Left cardiac atrium (tissue), 4 donors: ENCODE measurements around the gene ELOF1. TPM values are rescaled to one million over a fixed set of nuclear protein-coding genes. Genes with fewer than 3 reads are reported as not detected.
A peak's percentile ranks its signal among the peaks of the same experiment; 100 is the strongest.

Experiments
- ATAC-seq, 2 donors: fragments of 200-7000 bp; cut with Tn5 transposase; one replicate each; pipeline ENCODE4 v1.9.1; 2020; ENCODE audit warnings: mild to moderate bottlenecking in 2 of 2, moderate library complexity in 2 of 2
- DNase-seq: peaks from one replicate; pipeline ENCODE4 v3.0.0-alpha.2; 2020
- intact Hi-C, 2 donors: fragments of 100-400 bp; cut with DNase I; formaldehyde crosslinking; loops; one replicate each; pipeline versions ENCODE4 v1.14.1 to v1.15.1; 2022 to 2023
- total RNA-seq, 2 donors: library from RNA; stranded (reverse); fragmentation: NEBNext Ultra II Directional; extraction: Animal tissue kit (Norgen Biotek cat#: 25700); gene quantifications; one replicate each; pipeline ENCODE4 v1.2.1, GENCODE V29; 2021
- donor health status: DM: no; HTN: yes; CAD: no.
- donor health status: DM: no; HTN: yes; CAD: no; lungs with severe emphysema.
- donor health status: DM: yes; HTN: yes; CAD: no.
- donor health status: Dilated cardiomyopathy.

The ELOF1 gene
- total RNA-seq, 2 donors from 2014 or later: 36.8 to 37.2 TPM

- ATAC-seq: no peak
- intact Hi-C loops: no loop called here
- DNase-seq: no peak
Measured at GRCh38 chr19:11540645-11541044, 18.4 kb downstream of the ELOF1 start.

GRCh38 chr19:11539495-11540365, 19.3 kb downstream of the ELOF1 start:
- intact Hi-C loops: no loop called here
- DNase-seq: peak; percentile 56
- ATAC-seq: peak; percentile 64 to 66

DNA sequence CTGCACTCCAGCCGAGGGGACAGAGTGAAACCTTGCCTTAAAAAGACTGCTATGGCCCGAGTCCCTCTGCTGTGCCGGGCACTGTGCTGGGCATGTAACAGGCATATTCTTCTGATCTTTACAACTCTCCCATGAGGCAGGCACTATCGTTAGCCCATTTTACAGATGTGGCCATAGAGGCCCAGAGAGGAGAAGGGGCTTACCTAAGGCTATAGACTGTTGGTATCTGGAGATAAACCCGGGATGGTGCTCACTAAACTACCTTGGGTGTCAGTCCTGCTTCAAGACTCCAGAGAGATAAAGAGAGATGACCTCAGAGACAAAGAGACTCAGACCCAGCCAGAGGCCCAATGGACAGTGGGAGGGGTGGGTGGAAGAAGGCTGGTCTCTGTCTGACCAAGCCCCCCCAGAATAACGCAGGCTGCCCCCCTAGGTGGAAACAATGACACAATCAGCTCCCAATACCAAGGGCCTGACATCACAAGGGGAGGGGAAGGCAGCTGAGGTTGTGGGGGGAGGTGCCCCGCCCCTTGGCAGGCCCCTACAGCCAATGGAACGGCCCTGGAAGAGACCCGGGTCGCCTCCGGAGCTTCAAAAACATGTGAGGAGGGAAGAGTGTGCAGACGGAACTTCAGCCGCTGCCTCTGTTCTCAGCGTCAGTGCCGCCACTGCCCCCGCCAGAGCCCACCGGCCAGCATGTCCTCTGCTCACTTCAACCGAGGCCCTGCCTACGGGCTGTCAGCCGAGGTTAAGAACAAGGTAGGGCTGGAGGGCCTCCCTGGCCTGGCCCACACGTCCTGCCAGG, 20.6 kb downstream of the ELOF1 start, which contains the start of gene CNN1:
Gene CNN1, plus strand, starts transcription at position 620 of the 805 bp plus-strand sequence. Its CDS starts 77 bp downstream, at position 697.
- intact Hi-C loops: no loop called here
- DNase-seq (peak; percentile 83), ATAC-seq (peak; percentile 56 to 78)

GRCh38 chr19:11535792-11536595, 23.0 kb downstream of the ELOF1 start:
- DNase-seq (peak; percentile 92), ATAC-seq (peak; percentile 81 to 89)
- intact Hi-C loops: no loop called here

DNA sequence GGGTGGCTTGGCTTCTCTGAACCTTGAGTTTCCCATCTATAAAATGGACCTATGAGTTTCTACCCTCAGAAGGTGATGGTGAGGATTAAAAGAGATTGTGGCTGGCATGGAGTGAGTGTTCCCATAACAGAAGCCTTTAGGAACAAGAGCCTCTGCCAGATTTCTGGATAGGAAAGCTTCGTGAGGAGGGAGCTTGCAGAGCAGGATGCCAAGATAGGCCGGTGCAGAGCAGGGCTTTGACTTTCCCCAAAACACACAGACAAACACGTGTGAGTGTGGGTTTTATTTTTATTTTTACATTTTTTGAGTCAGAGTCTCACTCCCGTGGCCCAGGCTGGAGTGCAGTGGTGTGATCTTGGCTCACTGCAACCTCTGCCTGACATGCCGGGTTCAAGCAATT, 24.1 kb downstream of the ELOF1 start:
- ATAC-seq: no peak
- DNase-seq: no peak
- intact Hi-C loops: no loop called here

- intact Hi-C loops: no loop called here
- DNase-seq: no peak
- ATAC-seq: no peak
Measured at GRCh38 chr19:11534538-11534937, 24.5 kb downstream of the ELOF1 start.

DNA sequence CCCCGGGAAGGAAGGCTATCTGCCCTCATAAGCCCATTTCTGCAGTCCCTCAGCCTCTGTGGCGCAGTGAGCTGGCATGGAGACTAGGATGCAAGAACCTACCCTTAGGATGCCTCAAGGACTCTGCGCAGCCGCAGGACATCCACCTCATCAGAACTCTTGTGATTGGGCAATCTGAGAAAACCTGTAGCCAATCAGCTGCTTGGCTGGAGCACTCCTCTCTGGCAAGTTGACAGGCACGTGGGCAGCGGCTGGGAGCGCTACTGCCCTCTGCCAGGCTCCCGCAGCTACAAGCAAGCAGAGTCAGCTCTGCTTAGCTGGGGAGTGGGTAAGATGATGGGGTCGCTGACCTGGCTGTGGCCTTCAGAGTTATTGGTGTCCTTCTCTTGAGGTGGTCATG, 28.6 kb downstream of the ELOF1 start:
- ATAC-seq: peak; percentile 48 to 49
- peak; percentile 84 for DNase-seq
- intact Hi-C loops: no loop called here

DNA sequence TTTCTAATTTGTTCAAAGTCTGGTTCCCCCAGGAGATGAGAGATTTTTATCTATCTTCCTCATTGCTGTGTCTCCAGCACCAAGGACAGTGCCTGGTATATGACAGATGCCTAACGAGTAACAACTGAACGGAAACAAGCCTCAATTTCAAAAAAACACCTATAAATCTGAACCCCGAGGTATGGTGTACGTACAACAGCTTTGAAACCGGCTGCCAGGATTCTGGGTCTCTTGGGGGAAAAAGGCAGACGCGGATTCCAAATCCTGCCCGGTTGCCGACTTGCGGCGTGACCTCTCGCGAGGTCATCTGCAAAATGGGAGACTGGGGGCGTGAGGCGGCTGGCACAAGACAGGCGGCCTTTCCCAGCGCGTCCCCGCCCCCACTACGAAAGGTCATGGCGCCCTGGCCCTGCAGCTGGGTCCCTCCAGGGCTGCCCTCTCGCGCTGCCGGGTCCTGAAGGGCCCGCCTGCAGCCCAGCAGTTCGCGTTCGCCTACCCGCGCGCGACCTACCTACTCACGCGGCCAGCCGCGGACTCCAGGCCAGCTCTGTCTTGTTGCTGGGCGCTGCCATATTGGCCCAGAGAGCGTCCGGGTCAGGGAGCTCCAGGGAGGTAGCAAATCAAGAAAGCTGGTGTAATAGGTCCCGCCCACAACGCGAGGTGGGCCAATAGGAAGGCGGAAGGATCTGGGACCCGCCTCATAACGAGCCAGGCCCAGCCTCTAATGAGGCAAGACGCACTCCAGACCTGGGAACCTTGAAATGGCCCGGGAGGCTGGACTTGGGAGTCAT, 30.3 kb downstream of the ELOF1 start, which contains the start of gene ECSIT:
Gene ECSIT, minus strand, starts transcription at position 584 of the 791 bp plus-strand sequence. CDS start 9,964 bp downstream, outside the sequence.
- peak; percentile 99 for ATAC-seq
- intact Hi-C loops: no loop called here

DNA sequence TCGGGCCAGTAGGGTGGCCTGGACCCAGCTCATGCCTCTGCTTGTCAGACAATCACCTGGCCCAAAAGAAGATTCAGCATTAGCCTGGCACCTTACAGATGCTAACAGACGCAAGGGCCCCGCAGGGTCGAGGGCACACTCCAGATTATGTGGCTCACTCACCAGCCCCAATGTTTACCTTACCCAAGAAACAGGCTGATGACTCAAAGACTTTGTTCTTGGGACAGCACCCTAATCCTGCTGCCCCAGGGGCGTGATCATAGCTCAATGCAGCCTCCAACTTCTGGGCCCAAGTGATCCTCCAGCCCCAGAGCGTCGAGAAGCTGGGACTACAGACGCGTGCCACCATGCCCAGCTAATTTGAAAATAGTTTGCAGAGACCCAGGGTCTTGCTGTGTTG, 39.9 kb downstream of the ELOF1 start:
- intact Hi-C loops: no loop called here
- no peak for ATAC-seq
- DNase-seq: no peak

More for the DNA sequence above, 30.3 kb downstream of the ELOF1 start, which contains the start of gene ECSIT:
- peak; percentile 98 for DNase-seq

- DNase-seq: no peak
- intact Hi-C loops: no loop called here
- no peak for ATAC-seq
Measured at GRCh38 chr19:11513946-11514345, 45.1 kb downstream of the ELOF1 start.

DNA sequence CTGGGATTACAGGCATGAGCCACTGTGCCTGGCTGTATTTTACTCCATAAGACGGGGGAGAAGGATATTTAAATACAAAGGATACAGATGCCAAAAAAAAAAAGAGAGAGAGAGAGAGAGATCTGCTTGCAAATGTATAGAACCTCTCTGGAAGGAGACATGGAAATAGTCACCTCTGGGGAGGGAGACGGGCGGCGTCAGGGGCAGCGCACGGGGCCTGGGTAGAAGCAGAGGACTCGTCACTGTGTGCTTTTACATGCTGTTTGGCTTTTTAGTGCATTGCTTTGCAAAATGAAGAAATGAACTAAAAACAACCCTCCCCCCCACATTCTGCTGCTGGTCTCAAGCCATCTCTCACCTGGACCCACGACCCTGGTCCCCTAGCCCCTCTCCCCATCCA, 48.6 kb downstream of the ELOF1 start:
- ATAC-seq: no peak
- intact Hi-C loops: no loop called here
- DNase-seq: no peak

DNA sequence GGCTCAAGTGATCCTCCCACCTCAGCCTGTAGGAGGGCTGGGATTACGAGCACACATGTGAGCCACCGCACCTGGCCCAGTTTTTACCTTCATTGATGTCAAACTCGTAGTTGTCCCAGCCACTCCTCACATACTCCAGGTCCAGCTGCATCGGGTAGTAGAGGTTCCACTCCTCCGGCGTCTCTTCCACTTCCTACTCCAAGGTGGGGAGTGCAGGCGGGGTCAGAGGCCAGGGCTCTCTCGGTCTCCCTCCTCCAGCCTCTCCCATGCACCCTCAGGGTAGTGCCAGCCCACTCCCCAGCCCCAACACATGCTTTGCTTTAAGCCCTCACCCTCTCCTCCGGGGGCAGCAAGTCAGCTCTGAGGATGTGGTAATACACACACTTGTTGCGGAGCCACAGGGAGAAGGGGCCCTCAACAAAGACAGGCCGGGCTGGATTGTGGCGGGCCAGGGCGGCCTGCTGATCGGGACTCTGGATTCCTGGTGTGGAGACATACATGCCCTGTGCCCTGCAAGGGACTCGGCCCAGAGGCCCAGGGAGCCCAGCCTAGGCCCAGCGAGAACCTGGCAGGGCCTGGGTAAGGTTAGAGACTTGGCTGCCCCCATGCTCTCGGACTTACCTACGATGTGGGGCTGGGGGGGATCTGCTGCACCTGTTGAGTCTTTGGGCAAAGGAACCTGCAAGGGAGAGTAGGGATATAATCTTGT, 51.5 kb downstream of the ELOF1 start:
- intact Hi-C loops: no loop called here
- ATAC-seq (no peak), DNase-seq (no peak)

- DNase-seq (no peak), ATAC-seq (no peak)
- intact Hi-C loops: no loop called here
Measured at GRCh38 chr19:11506967-11507366, 52.1 kb downstream of the ELOF1 start.

GRCh38 chr19:11506101-11506555, 52.9 kb downstream of the ELOF1 start:
- DNase-seq: no peak
- intact Hi-C loops: no loop called here
- ATAC-seq: peak; percentile 22 to 33

- intact Hi-C loops: no loop called here
- DNase-seq (peak; percentile 94), ATAC-seq (peak; percentile 90 to 92)
Measured at GRCh38 chr19:11505504-11506100, 53.4 kb downstream of the ELOF1 start, which contains the start of gene ZNF653. Gene ZNF653, minus strand, starts transcription at chr19:11505839. Its CDS starts 53 bp downstream, at chr19:11505786.

DNA sequence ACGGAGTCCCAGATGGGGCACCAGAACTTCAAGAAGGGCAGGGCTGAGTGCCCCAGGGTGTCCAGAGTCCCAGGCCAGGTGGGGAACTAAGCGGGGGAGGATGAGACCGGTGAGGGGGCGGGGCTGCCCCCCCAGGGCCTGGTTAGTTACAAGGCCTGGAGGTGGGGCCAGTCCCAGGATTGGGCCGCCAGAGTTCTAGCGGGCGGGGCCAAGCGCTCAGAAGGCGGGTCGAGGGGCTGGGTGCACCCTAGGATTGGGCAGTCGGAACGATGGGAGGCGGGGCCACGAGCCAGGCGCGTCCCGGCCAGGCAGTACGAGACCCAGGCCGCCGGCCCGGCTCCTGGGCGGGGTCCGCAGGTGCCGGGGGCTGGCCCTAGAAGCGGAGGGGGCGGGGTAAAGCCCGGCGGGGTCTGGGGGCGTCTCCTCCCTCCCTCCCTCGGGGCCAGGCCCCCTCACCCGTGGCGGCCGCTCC, 54.0 kb downstream of the ELOF1 start:
- intact Hi-C loops: no loop called here
- ATAC-seq: peak; percentile 96 to 97
- peak; percentile 99 for DNase-seq

DNA sequence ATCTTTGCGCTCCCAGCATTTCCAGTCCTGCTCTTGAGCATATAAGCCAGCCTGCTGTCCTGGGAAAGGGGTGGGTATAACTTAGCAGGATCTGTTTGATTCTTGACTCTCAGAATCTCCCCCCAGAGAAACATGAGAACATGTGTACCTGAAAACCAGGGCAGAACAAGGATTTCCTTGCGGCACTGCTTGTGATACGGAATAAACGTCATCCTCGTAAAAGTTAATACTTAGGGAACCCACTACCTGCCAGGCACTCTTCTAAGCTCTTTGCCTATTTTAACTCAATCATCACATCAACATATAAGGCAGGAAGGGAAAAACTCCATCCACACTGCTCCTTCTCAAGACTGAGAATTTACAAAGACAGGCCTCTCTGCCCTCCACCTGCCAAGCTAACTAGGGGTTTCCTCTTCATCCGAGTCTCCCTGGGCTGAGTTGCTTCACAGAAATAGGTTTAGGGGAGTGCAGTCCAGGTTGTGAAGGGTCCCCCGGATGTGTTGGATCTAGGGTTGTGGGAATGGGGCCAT, 54.5 kb downstream of the ELOF1 start:
- no peak for DNase-seq
- intact Hi-C loops: no loop called here
- ATAC-seq: no peak
